ENCODE results near the gene HES4. TPM values are rescaled to one million over a fixed set of nuclear protein-coding genes. Genes with fewer than 3 reads are reported as not detected.

HES4 gene
- total and polyA plus RNA-seq, 4 donors, result 13.5 to 47.9 (median 27.1) TPM

DNA sequence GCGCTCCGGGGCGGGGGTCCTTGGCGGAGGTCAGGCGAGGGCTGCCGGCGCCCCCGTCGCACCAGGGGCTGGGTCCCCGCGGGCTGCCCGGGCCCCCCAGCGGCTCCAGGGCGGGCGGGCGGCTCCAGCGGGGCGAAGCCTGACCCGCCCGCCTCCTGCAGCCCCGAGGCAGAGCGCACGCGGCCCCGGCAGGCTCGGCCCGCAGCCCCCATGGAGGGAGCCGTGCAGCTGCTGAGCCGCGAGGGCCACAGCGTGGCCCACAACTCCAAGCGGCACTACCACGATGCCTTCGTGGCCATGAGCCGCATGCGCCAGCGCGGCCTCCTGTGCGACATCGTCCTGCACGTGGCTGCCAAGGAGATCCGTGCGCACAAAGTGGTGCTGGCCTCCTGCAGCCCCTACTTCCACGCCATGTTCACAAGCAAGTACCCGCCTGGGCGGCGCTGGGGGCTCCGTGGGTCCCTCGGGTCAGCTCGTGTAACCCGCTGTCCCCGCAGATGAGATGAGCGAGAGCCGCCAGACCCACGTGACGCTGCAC, 38.7 kb downstream of the HES4 start:
- peaks cover 0 to 20% (median 4%) of the 10 kb centered on the region in 5 donors for H3K4me1 ChIP-seq (ENCODE audit: control insufficient read depth in 5 of 5, insufficient read depth in 5 of 5, low read length in 5 of 5)
- H3K4me3 ChIP-seq, result peak overlapping the region; percentile 76
- no peak overlapping the region for H3K27ac ChIP-seq (ENCODE audit: low read depth in 1 of 2, low read length in 1 of 2)
- DNase-seq (no peak), ATAC-seq (ENCODE audit: insufficient read depth, low FRiP score) (no peak)
- no peaks in the 10 kb centered on the region for H3K27me3 ChIP-seq (ENCODE audit: control insufficient read depth in 3 of 3, insufficient read depth in 3 of 3, low read length in 2 of 3)
- TF ChIP-seq, protein P1, sequence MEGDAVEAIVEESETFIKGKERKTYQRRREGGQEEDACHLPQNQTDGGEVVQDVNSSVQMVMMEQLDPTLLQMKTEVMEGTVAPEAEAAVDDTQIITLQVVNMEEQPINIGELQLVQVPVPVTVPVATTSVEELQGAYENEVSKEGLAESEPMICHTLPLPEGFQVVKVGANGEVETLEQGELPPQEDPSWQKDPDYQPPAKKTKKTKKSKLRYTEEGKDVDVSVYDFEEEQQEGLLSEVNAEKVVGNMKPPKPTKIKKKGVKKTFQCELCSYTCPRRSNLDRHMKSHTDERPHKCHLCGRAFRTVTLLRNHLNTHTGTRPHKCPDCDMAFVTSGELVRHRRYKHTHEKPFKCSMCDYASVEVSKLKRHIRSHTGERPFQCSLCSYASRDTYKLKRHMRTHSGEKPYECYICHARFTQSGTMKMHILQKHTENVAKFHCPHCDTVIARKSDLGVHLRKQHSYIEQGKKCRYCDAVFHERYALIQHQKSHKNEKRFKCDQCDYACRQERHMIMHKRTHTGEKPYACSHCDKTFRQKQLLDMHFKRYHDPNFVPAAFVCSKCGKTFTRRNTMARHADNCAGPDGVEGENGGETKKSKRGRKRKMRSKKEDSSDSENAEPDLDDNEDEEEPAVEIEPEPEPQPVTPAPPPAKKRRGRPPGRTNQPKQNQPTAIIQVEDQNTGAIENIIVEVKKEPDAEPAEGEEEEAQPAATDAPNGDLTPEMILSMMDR (IDR thresholded peaks at IDR 0.05; ENCODE audit: control extremely low read depth, extremely low read depth), result no peak
- H3K36me3 ChIP-seq (ENCODE audit: control insufficient read depth in 4 of 4, insufficient read depth in 4 of 4, low read length in 4 of 4), result peaks cover 0 to 16% (median 5%) of the 10 kb centered on the region in 4 donors
- H3K9me3 ChIP-seq (ENCODE audit: control insufficient read depth in 4 of 4, insufficient read depth in 3 of 4, low read length in 3 of 4), result no peaks in the 10 kb centered on the region
- 37 to 52% methylated on average over 38 to 56 of the region's 56 CpGs for WGBS, 2 donors
- H3K9ac ChIP-seq (ENCODE audit: insufficient read depth in 1 of 2, low read length in 2 of 2), result no peak overlapping the region

DNA sequence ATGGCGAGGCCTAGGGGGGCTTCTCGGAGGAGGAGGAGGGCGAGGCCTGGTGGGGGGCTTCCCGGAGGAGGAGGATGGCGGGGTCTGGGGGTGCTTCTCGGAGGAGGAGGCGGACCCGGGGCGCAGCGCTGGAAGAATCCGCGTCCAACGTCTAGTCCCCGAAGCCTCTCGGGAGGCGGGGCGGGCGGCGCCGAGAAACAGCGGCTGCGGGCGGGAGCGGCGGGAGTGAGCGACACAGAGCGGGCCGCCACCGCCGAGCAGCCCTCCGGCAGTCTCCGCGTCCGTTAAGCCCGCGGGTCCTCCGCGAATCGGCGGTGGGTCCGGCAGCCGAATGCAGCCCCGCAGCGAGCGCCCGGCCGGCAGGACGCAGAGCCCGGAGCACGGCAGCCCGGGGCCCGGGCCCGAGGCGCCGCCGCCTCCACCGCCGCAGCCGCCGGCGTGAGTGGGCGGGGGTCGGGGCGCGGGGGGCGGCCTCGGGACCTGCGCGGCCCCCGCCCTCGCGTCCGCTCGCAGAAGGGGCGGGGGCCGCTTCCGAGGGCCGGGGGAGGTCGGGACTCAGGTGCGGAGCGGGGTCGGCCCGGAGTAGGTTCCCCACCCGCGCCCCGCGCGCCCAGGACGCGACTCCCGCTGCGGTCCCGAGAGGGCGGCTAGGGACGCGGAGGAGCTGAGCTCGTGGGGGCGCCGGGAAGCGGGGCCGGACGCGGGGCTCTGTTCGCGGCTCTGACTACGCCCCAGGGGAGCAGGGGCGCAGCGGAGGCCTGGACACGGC, 39.4 kb downstream of the HES4 start, which contains the start of gene KLHL17:
Gene KLHL17, plus strand, starts transcription at position 222 of the 769 bp plus-strand sequence. Its CDS starts 110 bp downstream, at position 332.
- H3K27ac ChIP-seq (ENCODE audit: low read depth in 1 of 2, low read length in 1 of 2), result no peak within 1 kb of the TSS
- H3K36me3 ChIP-seq (ENCODE audit: control insufficient read depth in 4 of 4, insufficient read depth in 4 of 4, low read length in 4 of 4), result peaks cover 0 to 22% (median 8%) of the 10 kb centered on the region in 4 donors
- peak; percentile 57 to 69 (median 65) for DNase-seq
- peak; percentile 36 for ATAC-seq (ENCODE audit: insufficient read depth, low FRiP score)
- H3K9ac ChIP-seq (ENCODE audit: insufficient read depth in 1 of 2, low read length in 2 of 2), result no peak within 1 kb of the TSS
- no peaks in the 10 kb centered on the region for H3K27me3 ChIP-seq (ENCODE audit: control insufficient read depth in 3 of 3, insufficient read depth in 3 of 3, low read length in 2 of 3)
- H3K4me3 ChIP-seq, result peak within 1 kb of the TSS; percentile 76
- no peaks in the 10 kb centered on the region for H3K9me3 ChIP-seq (ENCODE audit: control insufficient read depth in 4 of 4, insufficient read depth in 3 of 4, low read length in 3 of 4)
- H3K4me1 ChIP-seq (ENCODE audit: control insufficient read depth in 5 of 5, insufficient read depth in 5 of 5, low read length in 5 of 5), result peaks cover 0 to 13% (median 4%) of the 10 kb centered on the region in 5 donors
- WGBS, 2 donors, result 0 to 1% methylated on average over 31 to 109 of the region's 109 CpGs
- TF ChIP-seq, protein P1 (IDR thresholded peaks at IDR 0.05; ENCODE audit: control extremely low read depth, extremely low read depth), result no peak

DNA sequence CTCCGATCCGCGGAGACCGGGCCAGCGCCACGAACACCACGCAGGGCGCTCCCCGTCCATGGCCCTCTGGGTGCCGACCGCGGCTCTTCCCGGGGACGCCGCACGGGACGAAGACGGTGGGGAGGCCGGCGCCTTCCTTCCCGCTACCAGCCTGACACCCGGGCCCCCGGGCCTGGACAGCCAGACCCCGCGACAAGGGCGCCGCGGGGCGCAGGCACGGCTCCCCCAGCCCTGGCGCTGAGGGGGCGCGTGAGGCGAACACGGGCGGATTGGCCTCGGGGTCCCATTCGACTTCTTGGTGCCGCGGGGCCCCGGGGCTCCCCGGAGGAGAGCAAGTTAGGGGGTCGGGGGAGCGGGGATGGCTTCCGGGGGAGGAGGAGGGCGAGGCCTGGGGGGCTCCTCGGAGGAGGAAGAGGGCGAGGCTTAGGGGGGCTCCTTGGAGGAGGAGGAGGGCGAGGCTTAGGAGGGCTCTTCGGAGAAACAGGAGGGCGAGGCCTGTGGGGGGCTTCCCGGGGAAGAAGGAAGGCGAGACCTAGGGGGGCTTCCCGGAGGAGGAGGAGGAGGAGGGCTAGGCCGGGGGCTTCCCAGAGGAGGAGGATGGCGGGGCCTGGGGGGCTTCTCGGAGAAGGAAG, 40.0 kb downstream of the HES4 start:
- no peak for DNase-seq
- Histone ChIP-seq H3K36me3 (ENCODE audit: control insufficient read depth in 4 of 4, insufficient read depth in 4 of 4, low read length in 4 of 4) (peaks cover 0 to 27% (median 8%) of the 10 kb centered on the region in 4 donors), H3K4me3 (peak overlapping the region; percentile 1), H3K4me1 (ENCODE audit: control insufficient read depth in 5 of 5, insufficient read depth in 5 of 5, low read length in 5 of 5) (peaks cover 0 to 13% (median 4%) of the 10 kb centered on the region in 5 donors), H3K27ac (ENCODE audit: low read depth in 1 of 2, low read length in 1 of 2) (no peak overlapping the region), H3K27me3 (ENCODE audit: control insufficient read depth in 3 of 3, insufficient read depth in 3 of 3, low read length in 2 of 3) (no peaks in the 10 kb centered on the region), H3K9me3 (ENCODE audit: control insufficient read depth in 4 of 4, insufficient read depth in 3 of 4, low read length in 3 of 4) (no peaks in the 10 kb centered on the region), H3K9ac (ENCODE audit: insufficient read depth in 1 of 2, low read length in 2 of 2) (no peak overlapping the region)
- no peak for ATAC-seq (ENCODE audit: insufficient read depth, low FRiP score)
- WGBS, 2 donors, result 22 to 25% methylated on average over 49 to 57 of the region's 57 CpGs
- TF ChIP-seq, protein P1 (IDR thresholded peaks at IDR 0.05; ENCODE audit: control extremely low read depth, extremely low read depth), result no peak
